Upper lobe of left lung (tissue), 6 donors: ENCODE data around the gene CPB2. TPM values are rescaled to one million over a fixed set of nuclear protein-coding genes. Genes with fewer than 3 reads are reported as not detected.

Experiments
- ATAC-seq, 2 donors: fragments of 200-7000 bp; cut with Tn5 transposase; one replicate each; pipeline ENCODE4 v1.9.1; 2022; ENCODE audit warnings: mild to moderate bottlenecking in 2 of 2, moderate library complexity in 2 of 2; ENCODE audit not compliant: low FRiP score in 2 of 2
- DNase-seq, 2 donors: peaks; one replicate each; pipeline ENCODE4 v3.0.0-alpha.2; 2019 to 2020
- H3K27ac ChIP-seq, 4 donors: fragments of 200-600 bp; sonication (generic); one replicate each; pipeline ENCODE4 v1.5.1; 2016 to 2019
- H3K27me3 ChIP-seq, 4 donors: fragments of 200-600 bp; sonication (generic); one replicate each; pipeline ENCODE4 v1.5.1; 2017 to 2019
- H3K36me3 ChIP-seq, 4 donors: fragments of 200-600 bp; sonication (generic); one replicate each; pipeline ENCODE4 v1.5.1; 2016 to 2019
- H3K4me1 ChIP-seq, 4 donors: fragments of 200-600 bp; sonication (generic); one replicate each; pipeline ENCODE4 v1.5.1; 2018 to 2019
- H3K4me3 ChIP-seq, 4 donors: fragments of 200-600 bp; sonication (generic); one replicate each; pipeline ENCODE4 v1.5.1; 2017 to 2019; ENCODE audit warnings: mild to moderate bottlenecking in 2 of 4, moderate library complexity in 1 of 4
- H3K9me3 ChIP-seq, 4 donors: fragments of 200-600 bp; sonication (generic); one replicate each; pipeline ENCODE4 v1.5.1; 2018 to 2019
- CTCF ChIP-seq, 6 experiments: fragments of 450-650 bp in 4 of 6; fragments of 200-600 bp in 2 of 6; sonication (generic) in 2 of 6; IDR thresholded peaks; one replicate each; pipeline ENCODE4 v1.5.1; 2016 to 2019; ENCODE audit warnings: antibody characterized with exemption in 6 of 6
- EP300 ChIP-seq, 4 donors: sonication (generic); formaldehyde crosslinking; IDR thresholded peaks; one replicate each; pipeline ENCODE4 v1.5.1; 2017; ENCODE audit warnings: antibody characterized with exemption in 4 of 4, control low read depth in 2 of 4
- POLR2A ChIP-seq, 4 donors: fragments of 450-650 bp; IDR thresholded peaks; one replicate each; pipeline ENCODE4 v1.5.1; 2016 to 2017; ENCODE audit warnings: antibody characterized with exemption in 4 of 4, mild to moderate bottlenecking in 2 of 4
- POLR2AphosphoS5 ChIP-seq, 2 donors: sonication (generic); formaldehyde crosslinking; IDR thresholded peaks; one replicate each; pipeline ENCODE4 v1.5.1; 2017; ENCODE audit warnings: antibody characterized with exemption in 2 of 2
- WGBS, 2 donors: methylation state at CpG; one replicate each; pipeline ENCODE4 v1.1.5; 2017 to 2018; 5-methylcytosine and 5-hydroxymethylcytosine counted together
- total RNA-seq, 6 donors: library from RNA; depleted of rRNA in 4 of 6; stranded (reverse); fragments of >200 nt in 4 of 6; gene quantifications; one replicate each; pipeline versions ENCODE4 v1.1.0 to v1.2.1, GENCODE V29; 2016 to 2021
- donor health status: DM: no; HTN: no; CAD: no; lungs with moderate emphysema.
- donor health status: DM: no; HTN: yes; CAD: no; lungs with severe emphysema.

The CPB2 gene
- total RNA-seq, 6 donors from 2014 or later: 2.1 to 114 (median 21.3) TPM

GRCh38 chr13:46062185-46062584 is 42.6 kb downstream of the CPB2 start:
- Histone ChIP-seq H3K9me3 (no peaks in the 10 kb centered on the region), H3K27me3 (no peaks in the 10 kb centered on the region), H3K4me1 (no peaks in the 10 kb centered on the region), H3K36me3 (no peaks in the 10 kb centered on the region), H3K4me3 (no peak overlapping the region), H3K27ac (no peak overlapping the region)
- no peak for DNase-seq
- no peak for ATAC-seq
- WGBS, 2 donors: 65 to 80% methylated on average over 5 of the region's 5 CpGs
- no peak for TF ChIP-seq EP300 (IDR thresholded peaks at IDR 0.05)
- TF ChIP-seq POLR2AphosphoS5 (IDR thresholded peaks at IDR 0.05): no peak
- TF ChIP-seq POLR2A (IDR thresholded peaks at IDR 0.05): no peak
- no peak for TF ChIP-seq CTCF (IDR thresholded peaks at IDR 0.05)

- Histone ChIP-seq H3K9me3 (no peaks in the 10 kb centered on the region), H3K27me3 (no peaks in the 10 kb centered on the region), H3K4me1 (no peaks in the 10 kb centered on the region), H3K4me3 (no peak overlapping the region), H3K36me3 (no peaks in the 10 kb centered on the region), H3K27ac (no peak overlapping the region)
- no peak for DNase-seq
- TF ChIP-seq POLR2AphosphoS5 (IDR thresholded peaks at IDR 0.05) (no peak), POLR2A (IDR thresholded peaks at IDR 0.05) (no peak), EP300 (IDR thresholded peaks at IDR 0.05) (no peak), CTCF (IDR thresholded peaks at IDR 0.05) (no peak)
- no peak for ATAC-seq
Observed at GRCh38 chr13:46059405-46059804, 45.4 kb downstream of the CPB2 start.

- peaks cover 0 to 7% (median 5%) of the 10 kb centered on the region in 4 donors for H3K4me1 ChIP-seq
- no peak for ATAC-seq
- H3K4me3 ChIP-seq: no peak overlapping the region
- WGBS, 2 donors: 62 to 92% methylated on average over 3 of the region's 3 CpGs
- no peak for DNase-seq
- TF ChIP-seq POLR2AphosphoS5 (IDR thresholded peaks at IDR 0.05): no peak
- no peak for TF ChIP-seq POLR2A (IDR thresholded peaks at IDR 0.05)
- no peak for TF ChIP-seq CTCF (IDR thresholded peaks at IDR 0.05)
- TF ChIP-seq EP300 (IDR thresholded peaks at IDR 0.05): no peak
- H3K9me3 ChIP-seq: no peaks in the 10 kb centered on the region
- no peak overlapping the region for H3K27ac ChIP-seq
- H3K36me3 ChIP-seq: no peaks in the 10 kb centered on the region
- no peaks in the 10 kb centered on the region for H3K27me3 ChIP-seq
Observed at GRCh38 chr13:46058268-46058667, 46.6 kb downstream of the CPB2 start.

GRCh38 chr13:46057256-46058015 is 47.4 kb downstream of the CPB2 start:
- Histone ChIP-seq H3K4me1 (peaks cover 0 to 9% (median 7%) of the 10 kb centered on the region in 4 donors), H3K9me3 (no peaks in the 10 kb centered on the region), H3K4me3 (no peak overlapping the region), H3K27me3 (no peaks in the 10 kb centered on the region), H3K27ac (no peak overlapping the region), H3K36me3 (no peaks in the 10 kb centered on the region)
- TF ChIP-seq POLR2AphosphoS5 (IDR thresholded peaks at IDR 0.05) (no peak), POLR2A (IDR thresholded peaks at IDR 0.05) (no peak), EP300 (IDR thresholded peaks at IDR 0.05) (no peak), CTCF (IDR thresholded peaks at IDR 0.05) (no peak)
- ATAC-seq (no peak), DNase-seq (no peak)
- 50 to 79% methylated on average over 5 of the region's 5 CpGs for WGBS, 2 donors
